ENCODE data around the gene CERS6.

DNA sequence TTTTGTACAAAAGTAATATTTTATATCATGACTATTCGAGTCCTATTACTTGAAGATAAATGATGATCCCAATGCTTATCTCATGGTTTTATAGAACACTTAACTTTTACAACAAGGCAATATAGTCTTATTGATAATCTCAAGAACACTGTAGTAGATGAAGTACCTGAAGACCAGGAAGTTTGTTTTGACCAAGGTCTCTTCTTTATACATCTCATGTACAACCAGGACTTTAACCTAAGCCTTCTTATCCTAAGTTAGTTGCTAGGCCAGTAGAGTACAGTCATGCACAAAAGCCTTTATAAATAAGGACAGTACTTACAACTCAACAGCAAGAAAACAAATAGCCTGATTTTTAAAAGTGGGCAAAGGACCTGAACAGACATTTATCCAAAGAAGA is 198.6 kb downstream of the CERS6 start:
- TF ChIP-seq, protein P1, sequence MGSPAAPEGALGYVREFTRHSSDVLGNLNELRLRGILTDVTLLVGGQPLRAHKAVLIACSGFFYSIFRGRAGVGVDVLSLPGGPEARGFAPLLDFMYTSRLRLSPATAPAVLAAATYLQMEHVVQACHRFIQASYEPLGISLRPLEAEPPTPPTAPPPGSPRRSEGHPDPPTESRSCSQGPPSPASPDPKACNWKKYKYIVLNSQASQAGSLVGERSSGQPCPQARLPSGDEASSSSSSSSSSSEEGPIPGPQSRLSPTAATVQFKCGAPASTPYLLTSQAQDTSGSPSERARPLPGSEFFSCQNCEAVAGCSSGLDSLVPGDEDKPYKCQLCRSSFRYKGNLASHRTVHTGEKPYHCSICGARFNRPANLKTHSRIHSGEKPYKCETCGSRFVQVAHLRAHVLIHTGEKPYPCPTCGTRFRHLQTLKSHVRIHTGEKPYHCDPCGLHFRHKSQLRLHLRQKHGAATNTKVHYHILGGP (tag by site-specific recombination; IDR thresholded peaks at IDR 0.05) = no peak
- TF ChIP-seq, protein P2, sequence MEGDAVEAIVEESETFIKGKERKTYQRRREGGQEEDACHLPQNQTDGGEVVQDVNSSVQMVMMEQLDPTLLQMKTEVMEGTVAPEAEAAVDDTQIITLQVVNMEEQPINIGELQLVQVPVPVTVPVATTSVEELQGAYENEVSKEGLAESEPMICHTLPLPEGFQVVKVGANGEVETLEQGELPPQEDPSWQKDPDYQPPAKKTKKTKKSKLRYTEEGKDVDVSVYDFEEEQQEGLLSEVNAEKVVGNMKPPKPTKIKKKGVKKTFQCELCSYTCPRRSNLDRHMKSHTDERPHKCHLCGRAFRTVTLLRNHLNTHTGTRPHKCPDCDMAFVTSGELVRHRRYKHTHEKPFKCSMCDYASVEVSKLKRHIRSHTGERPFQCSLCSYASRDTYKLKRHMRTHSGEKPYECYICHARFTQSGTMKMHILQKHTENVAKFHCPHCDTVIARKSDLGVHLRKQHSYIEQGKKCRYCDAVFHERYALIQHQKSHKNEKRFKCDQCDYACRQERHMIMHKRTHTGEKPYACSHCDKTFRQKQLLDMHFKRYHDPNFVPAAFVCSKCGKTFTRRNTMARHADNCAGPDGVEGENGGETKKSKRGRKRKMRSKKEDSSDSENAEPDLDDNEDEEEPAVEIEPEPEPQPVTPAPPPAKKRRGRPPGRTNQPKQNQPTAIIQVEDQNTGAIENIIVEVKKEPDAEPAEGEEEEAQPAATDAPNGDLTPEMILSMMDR (tag by site-specific recombination; IDR thresholded peaks at IDR 0.05) = no peak
- TF ChIP-seq TCF7L2 (IDR thresholded peaks at IDR 0.05; ENCODE audit: borderline replicate concordance, low read depth, low read length) (no peak), ZNF394 (tag by site-specific recombination; IDR thresholded peaks at IDR 0.05; ENCODE audit: borderline replicate concordance) (no peak), PRDM1 (tag by site-specific recombination; IDR thresholded peaks at IDR 0.05) (no peak), YY1 (tag by site-specific recombination; IDR thresholded peaks at IDR 0.05) (no peak), ZNF16 (tag by site-specific recombination; IDR thresholded peaks at IDR 0.05; ENCODE audit: low read depth) (no peak), ZNF302 (tag by site-specific recombination; IDR thresholded peaks at IDR 0.05; ENCODE audit: low read depth) (no peak), ZNF626 (tag by site-specific recombination; IDR thresholded peaks at IDR 0.05) (no peak), ZNF76 (tag by site-specific recombination; IDR thresholded peaks at IDR 0.05; ENCODE audit: borderline replicate concordance, low read depth) (no peak), ZNF660 (tag by site-specific recombination; IDR thresholded peaks at IDR 0.05) (no peak), SP3 (tag by site-specific recombination; IDR thresholded peaks at IDR 0.05) (no peak)
- TF ChIP-seq, protein P3, sequence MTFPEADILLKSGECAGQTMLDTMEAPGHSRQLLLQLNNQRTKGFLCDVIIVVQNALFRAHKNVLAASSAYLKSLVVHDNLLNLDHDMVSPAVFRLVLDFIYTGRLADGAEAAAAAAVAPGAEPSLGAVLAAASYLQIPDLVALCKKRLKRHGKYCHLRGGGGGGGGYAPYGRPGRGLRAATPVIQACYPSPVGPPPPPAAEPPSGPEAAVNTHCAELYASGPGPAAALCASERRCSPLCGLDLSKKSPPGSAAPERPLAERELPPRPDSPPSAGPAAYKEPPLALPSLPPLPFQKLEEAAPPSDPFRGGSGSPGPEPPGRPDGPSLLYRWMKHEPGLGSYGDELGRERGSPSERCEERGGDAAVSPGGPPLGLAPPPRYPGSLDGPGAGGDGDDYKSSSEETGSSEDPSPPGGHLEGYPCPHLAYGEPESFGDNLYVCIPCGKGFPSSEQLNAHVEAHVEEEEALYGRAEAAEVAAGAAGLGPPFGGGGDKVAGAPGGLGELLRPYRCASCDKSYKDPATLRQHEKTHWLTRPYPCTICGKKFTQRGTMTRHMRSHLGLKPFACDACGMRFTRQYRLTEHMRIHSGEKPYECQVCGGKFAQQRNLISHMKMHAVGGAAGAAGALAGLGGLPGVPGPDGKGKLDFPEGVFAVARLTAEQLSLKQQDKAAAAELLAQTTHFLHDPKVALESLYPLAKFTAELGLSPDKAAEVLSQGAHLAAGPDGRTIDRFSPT (tag by site-specific recombination; IDR thresholded peaks at IDR 0.05) = no peak
